NCI-H2227 treated with DMSO at 0.1 percent for 48 hours (cell line): ENCODE data around the gene MTMR10.

Experiments used
- DNase-seq: peaks from one replicate; lab custom pipeline; 2025; lab: John Stamatoyannopoulos, UW

Gene MTMR10

GRCh38 chr15:31013863-31014607 is 22.6 kb upstream of the MTMR10 start:
- DNase-seq, result no peak

- no peak for DNase-seq
Measured at GRCh38 chr15:31012455-31012854, 21.0 kb upstream of the MTMR10 start.

DNA sequence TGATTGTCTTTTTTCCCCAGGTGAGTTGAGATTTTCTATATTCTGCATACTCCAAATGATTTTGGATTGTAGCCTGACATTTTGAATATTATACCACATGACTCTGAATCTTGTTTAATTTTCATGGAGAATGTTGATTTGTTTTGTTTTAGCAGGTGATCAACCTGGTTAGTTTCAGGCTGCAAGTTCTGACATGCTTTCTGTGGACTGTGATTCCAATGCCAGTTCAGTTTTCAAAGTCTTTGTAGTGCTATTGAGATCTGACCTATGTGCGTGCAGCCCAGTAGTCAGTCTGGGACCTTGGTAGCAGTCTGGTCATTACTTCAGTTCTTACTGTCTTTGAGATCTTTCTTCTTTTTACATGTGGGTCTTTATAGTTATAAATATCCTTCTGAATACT is 18.6 kb upstream of the MTMR10 start:
- DNase-seq, result no peak

DNA sequence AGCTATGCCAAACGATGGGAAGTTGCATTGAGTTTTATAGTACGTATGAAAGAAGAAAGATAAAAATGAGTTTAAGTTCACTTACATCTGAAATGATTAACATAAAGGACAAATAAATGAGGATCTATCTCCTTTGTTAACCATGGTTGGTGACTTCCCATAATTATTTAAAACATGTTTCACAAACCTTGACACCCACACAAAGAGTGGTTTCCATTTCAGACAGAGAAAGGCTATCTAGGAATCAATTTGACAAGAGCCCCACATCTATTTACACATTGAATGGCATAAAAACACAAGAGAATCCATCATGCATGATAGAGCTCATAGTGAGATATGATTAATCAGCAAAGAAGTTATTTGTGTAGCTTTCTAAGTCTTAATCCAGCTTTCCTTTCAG is 14.2 kb upstream of the MTMR10 start:
- no peak for DNase-seq

GRCh38 chr15:31004220-31004733 is 12.8 kb upstream of the MTMR10 start:
- DNase-seq, result peak; percentile 26

- DNase-seq, result no peak
Measured at GRCh38 chr15:31001702-31002101, 10.3 kb upstream of the MTMR10 start.

GRCh38 chr15:30999729-31000128 is 8.3 kb upstream of the MTMR10 start:
- no peak for DNase-seq

- no peak for DNase-seq
Measured at GRCh38 chr15:30997270-30997669, 5.8 kb upstream of the MTMR10 start.

- no peak for DNase-seq
Measured at GRCh38 chr15:30992249-30992864, 929 bp upstream of the MTMR10 start.

DNA sequence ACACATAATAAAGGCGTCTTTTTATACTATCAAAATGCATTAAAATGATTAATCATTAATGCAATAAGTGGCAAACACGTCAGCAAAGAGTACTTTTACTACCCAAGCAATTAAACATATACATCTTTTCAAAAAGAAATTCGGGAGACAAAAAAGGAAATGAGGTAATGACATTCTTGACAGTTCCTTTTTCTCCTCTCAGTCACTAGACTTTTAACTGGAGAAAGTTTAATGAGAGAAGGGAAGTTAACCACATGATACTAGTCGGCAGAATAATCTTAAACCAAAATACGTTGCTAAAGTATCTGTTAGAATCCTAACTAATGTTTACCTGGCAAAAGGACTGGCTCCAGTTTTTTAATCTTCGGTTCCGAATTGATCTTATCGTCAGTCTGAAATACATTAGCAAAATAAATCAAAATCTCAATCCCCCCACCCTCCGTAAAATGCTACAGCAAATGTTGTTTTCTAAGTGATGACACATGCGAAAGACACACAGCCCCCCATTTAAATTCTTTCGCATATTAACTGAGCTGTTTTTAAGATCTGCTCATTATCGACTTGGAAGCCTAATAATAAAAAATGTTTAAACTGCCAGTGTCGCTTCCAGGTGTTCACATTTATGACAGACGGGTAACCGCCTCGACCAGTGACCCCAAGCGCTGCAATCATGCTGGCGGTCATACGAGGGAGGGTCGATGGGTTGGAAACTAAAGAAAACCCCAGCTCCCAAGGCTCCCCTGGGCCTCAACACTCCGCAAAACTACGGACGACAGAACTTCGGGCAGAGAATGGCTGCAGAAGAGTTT is 778 bp downstream of the MTMR10 start:
- DNase-seq, result no peak

GRCh38 chr15:30990036-30990435 is 1.4 kb downstream of the MTMR10 start:
- no peak for DNase-seq

- no peak for DNase-seq
Measured at GRCh38 chr15:30985081-30985531, 6.3 kb downstream of the MTMR10 start.

DNA sequence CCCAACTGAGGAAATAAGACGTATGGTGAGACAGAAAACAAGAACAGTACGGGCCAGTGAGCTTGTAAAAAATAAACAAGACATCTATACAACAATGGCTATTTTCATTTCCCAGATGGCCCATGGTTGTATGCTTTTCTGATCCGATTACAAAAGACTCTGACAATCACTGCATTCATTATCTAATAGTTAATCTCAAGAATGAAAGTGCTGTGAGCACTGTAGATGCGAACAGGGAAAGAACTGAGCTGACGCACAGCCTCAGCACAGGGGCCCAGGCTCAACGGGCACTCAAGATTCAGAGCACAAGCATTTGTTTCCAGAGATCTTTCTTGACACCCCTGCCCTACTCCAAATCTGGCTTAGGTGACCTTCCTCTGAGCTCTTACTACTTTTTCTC is 6.9 kb downstream of the MTMR10 start:
- no peak for DNase-seq

- DNase-seq, result no peak
Measured at GRCh38 chr15:30984118-30984517, 7.3 kb downstream of the MTMR10 start.

DNA sequence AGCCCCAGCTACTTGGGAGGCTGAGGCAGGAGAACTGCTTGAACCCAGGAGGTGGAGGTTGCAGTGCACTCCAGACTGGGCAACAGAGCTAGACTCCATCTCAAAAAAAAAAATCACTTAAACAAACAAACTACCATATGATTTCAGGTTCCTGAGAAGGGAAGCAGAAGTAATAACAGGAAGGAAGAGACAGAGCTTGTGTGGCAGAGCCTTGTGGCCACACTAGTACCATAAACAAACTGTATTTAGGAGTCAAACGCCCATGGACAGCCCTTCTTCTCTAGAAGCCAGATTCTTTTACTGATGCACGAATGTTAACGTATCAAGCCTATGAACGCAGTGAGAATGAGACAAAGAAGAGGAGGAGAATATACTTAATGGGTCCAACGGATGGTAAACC is 12.0 kb downstream of the MTMR10 start:
- DNase-seq, result no peak

GRCh38 chr15:30978328-30978727 is 13.1 kb downstream of the MTMR10 start:
- no peak for DNase-seq

- no peak for DNase-seq
Measured at GRCh38 chr15:30974112-30974511, 17.3 kb downstream of the MTMR10 start.

GRCh38 chr15:30973379-30973778 is 18.0 kb downstream of the MTMR10 start:
- no peak for DNase-seq

GRCh38 chr15:30969724-30970123 is 21.7 kb downstream of the MTMR10 start:
- no peak for DNase-seq

DNA sequence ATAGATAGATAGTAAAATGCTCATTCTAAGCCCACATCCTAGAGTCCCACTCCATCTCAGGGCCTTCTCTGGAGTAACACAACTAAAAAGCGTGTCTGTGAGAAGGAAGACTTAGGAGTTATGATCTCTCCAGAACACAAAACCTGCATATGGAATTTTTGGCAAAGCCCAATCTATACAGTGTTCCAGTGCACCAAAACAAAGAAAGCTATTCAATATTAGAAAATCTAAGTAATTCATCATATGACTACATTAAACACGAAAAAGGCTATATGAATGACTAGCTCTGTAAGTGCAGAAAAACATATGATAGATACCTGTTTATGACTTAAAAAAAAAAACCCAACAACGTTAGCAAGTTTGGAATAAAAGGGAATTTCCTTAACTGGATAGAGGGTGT is 27.7 kb downstream of the MTMR10 start:
- no peak for DNase-seq

GRCh38 chr15:30962659-30963058 is 28.8 kb downstream of the MTMR10 start:
- DNase-seq, result no peak

- no peak for DNase-seq
Measured at GRCh38 chr15:30962079-30962478, 29.3 kb downstream of the MTMR10 start.

DNA sequence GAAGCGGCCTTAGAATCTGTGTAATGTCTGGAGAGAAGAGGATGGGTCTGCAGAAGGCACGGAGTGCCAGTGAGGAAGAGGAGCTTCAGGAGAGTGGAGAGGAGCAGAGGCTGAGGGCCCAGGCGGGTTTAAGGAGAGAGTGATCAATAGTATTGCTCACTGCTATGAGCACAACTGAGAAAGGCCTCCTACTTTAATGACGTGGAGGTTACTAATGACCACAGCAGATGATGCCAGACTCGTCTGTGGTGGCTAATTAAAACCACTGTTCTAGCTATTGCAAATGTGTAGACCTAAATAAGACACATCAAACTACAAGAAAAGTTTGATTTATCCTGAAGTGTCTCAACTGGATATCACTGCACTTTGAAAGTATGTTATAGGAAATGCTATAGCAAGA is 33.2 kb downstream of the MTMR10 start:
- no peak for DNase-seq
